Duodenal mucosa (tissue), 2 donors: ENCODE data around the gene CD44.
A peak's percentile ranks its signal among the peaks of the same experiment; 100 is the strongest.
"Not testable (repeated sequence)": the region's sequence is repeated elsewhere in the genome, so short reads cannot be mapped to it uniquely, and the experiment has no call there.

Source experiments
- H3K27ac ChIP-seq: one replicate; pipeline ENCODE4 v1.7.0; 2013; ENCODE audit warnings: low read depth, low read length
- H3K27me3 ChIP-seq, 2 donors: one replicate each; pipeline ENCODE4 v1.7.0; 2013; ENCODE audit warnings: low read length in 2 of 2, control low read depth in 1 of 2; ENCODE audit not compliant: insufficient read depth in 2 of 2, control insufficient read depth in 1 of 2
- H3K36me3 ChIP-seq, 2 donors: one replicate each; pipeline ENCODE4 v1.7.0; 2013; ENCODE audit warnings: low read length in 2 of 2, control low read depth in 1 of 2; ENCODE audit not compliant: insufficient read depth in 2 of 2, control insufficient read depth in 1 of 2
- H3K4me1 ChIP-seq, 2 donors: one replicate each; pipeline ENCODE4 v1.7.0; 2013; ENCODE audit warnings: low read length in 2 of 2, control low read depth in 1 of 2; ENCODE audit not compliant: insufficient read depth in 2 of 2, control insufficient read depth in 1 of 2
- H3K4me3 ChIP-seq, 2 donors: one replicate each; pipeline ENCODE4 v1.7.0; 2013; ENCODE audit warnings: low read length in 2 of 2, low read depth in 1 of 2
- H3K9ac ChIP-seq, 2 donors: one replicate each; pipeline ENCODE4 v1.7.0; 2013; ENCODE audit warnings: low read length in 2 of 2, low read depth in 1 of 2
- H3K9me3 ChIP-seq, 2 donors: one replicate each; pipeline ENCODE4 v1.7.0; 2013; ENCODE audit warnings: low read length in 2 of 2, control low read depth in 1 of 2; ENCODE audit not compliant: control insufficient read depth in 1 of 2

The CD44 gene

GRCh38 chr11:35138943-35139721 lies at the start of gene CD44:
Gene CD44 (plus strand): TSS chr11:35139171. CDS start chr11:35139304, 133 bp downstream.
- no peaks in the 10 kb centered on the region for H3K9me3 ChIP-seq
- peaks cover 52% of the 10 kb centered on the region in 2 donors for H3K4me1 ChIP-seq
- H3K27ac ChIP-seq, result peak within 1 kb of the TSS; percentile 87
- no peaks in the 10 kb centered on the region for H3K27me3 ChIP-seq
- H3K9ac ChIP-seq, result peak within 1 kb of the TSS; percentile 82 to 88
- H3K4me3 ChIP-seq, result peak within 1 kb of the TSS; percentile 90 to 94
- no peaks in the 10 kb centered on the region for H3K36me3 ChIP-seq

- no peaks in the 10 kb centered on the region for H3K9me3 ChIP-seq
- no peaks in the 10 kb centered on the region for H3K36me3 ChIP-seq
- no peak overlapping the region for H3K4me3 ChIP-seq
- H3K27me3 ChIP-seq, result no peaks in the 10 kb centered on the region
- H3K9ac ChIP-seq, result no peak overlapping the region
- peaks cover 7 to 11% of the 10 kb centered on the region in 2 donors for H3K4me1 ChIP-seq
- H3K27ac ChIP-seq, result no peak overlapping the region
Measured at GRCh38 chr11:35089666-35090065, 49.3 kb upstream of the CD44 start.

- Histone ChIP-seq H3K4me3 (no peak overlapping the region), H3K9me3 (no peaks in the 10 kb centered on the region), H3K27me3 (no peaks in the 10 kb centered on the region), H3K27ac (no peak overlapping the region), H3K36me3 (no peaks in the 10 kb centered on the region), H3K4me1 (peaks cover 7 to 11% of the 10 kb centered on the region in 2 donors), H3K9ac (no peak overlapping the region)
Measured at GRCh38 chr11:35090125-35090524, 48.8 kb upstream of the CD44 start.

GRCh38 chr11:35090991-35091390 lies 48.0 kb upstream of the CD44 start:
- not testable (repeated sequence) for H3K9me3 ChIP-seq, H3K36me3 ChIP-seq, H3K27me3 ChIP-seq, H3K9ac ChIP-seq, H3K4me3 ChIP-seq, H3K27ac ChIP-seq
- H3K4me1 ChIP-seq, result peaks cover 7 to 11% of the 10 kb centered on the region in 2 donors

- Histone ChIP-seq H3K9ac (no peak overlapping the region), H3K27me3 (no peaks in the 10 kb centered on the region), H3K4me1 (peaks cover 0 to 3% of the 10 kb centered on the region in 2 donors), H3K36me3 (no peaks in the 10 kb centered on the region), H3K4me3 (no peak overlapping the region), H3K27ac (no peak overlapping the region), H3K9me3 (no peaks in the 10 kb centered on the region)
Measured at GRCh38 chr11:35096723-35097122, 42.2 kb upstream of the CD44 start.

- Histone ChIP-seq H3K4me1 (peaks cover 0 to 3% of the 10 kb centered on the region in 2 donors), H3K4me3 (no peak overlapping the region), H3K36me3 (no peaks in the 10 kb centered on the region), H3K9me3 (no peaks in the 10 kb centered on the region), H3K27me3 (no peaks in the 10 kb centered on the region), H3K27ac (no peak overlapping the region), H3K9ac (no peak overlapping the region)
Measured at GRCh38 chr11:35097814-35098455, 41.0 kb upstream of the CD44 start.

- Histone ChIP-seq H3K27ac (no peak overlapping the region), H3K4me1 (peaks cover 0 to 3% of the 10 kb centered on the region in 2 donors), H3K27me3 (no peaks in the 10 kb centered on the region), H3K36me3 (no peaks in the 10 kb centered on the region), H3K4me3 (no peak overlapping the region), H3K9ac (no peak overlapping the region), H3K9me3 (no peaks in the 10 kb centered on the region)
Measured at GRCh38 chr11:35098855-35099254, 40.1 kb upstream of the CD44 start.

GRCh38 chr11:35099278-35100012 lies 39.5 kb upstream of the CD44 start:
- Histone ChIP-seq H3K9me3 (no peaks in the 10 kb centered on the region), H3K27ac (peak overlapping the region; percentile 22), H3K9ac (no peak overlapping the region), H3K36me3 (no peaks in the 10 kb centered on the region), H3K27me3 (no peaks in the 10 kb centered on the region), H3K4me3 (no peak overlapping the region), H3K4me1 (peaks cover 0 to 3% of the 10 kb centered on the region in 2 donors)

- H3K9ac ChIP-seq, result no peak overlapping the region
- H3K27ac ChIP-seq, result no peak overlapping the region
- H3K4me1 ChIP-seq, result peaks cover 0 to 3% of the 10 kb centered on the region in 2 donors
- no peaks in the 10 kb centered on the region for H3K9me3 ChIP-seq
- no peaks in the 10 kb centered on the region for H3K36me3 ChIP-seq
- H3K27me3 ChIP-seq, result no peaks in the 10 kb centered on the region
- no peak overlapping the region for H3K4me3 ChIP-seq
Measured at GRCh38 chr11:35100013-35100383, 39.0 kb upstream of the CD44 start.

GRCh38 chr11:35101223-35101622 lies 37.7 kb upstream of the CD44 start:
- peaks cover 0 to 3% of the 10 kb centered on the region in 2 donors for H3K4me1 ChIP-seq
- no peaks in the 10 kb centered on the region for H3K27me3 ChIP-seq
- no peaks in the 10 kb centered on the region for H3K9me3 ChIP-seq
- no peaks in the 10 kb centered on the region for H3K36me3 ChIP-seq
- no peak overlapping the region for H3K27ac ChIP-seq
- H3K9ac ChIP-seq, result no peak overlapping the region
- H3K4me3 ChIP-seq, result no peak overlapping the region
